ENCODE results near the gene CRKL.
"Not testable (repeated sequence)": the region's sequence is repeated elsewhere in the genome, so short reads cannot be mapped to it uniquely, and the experiment has no call there.

Gene CRKL

DNA sequence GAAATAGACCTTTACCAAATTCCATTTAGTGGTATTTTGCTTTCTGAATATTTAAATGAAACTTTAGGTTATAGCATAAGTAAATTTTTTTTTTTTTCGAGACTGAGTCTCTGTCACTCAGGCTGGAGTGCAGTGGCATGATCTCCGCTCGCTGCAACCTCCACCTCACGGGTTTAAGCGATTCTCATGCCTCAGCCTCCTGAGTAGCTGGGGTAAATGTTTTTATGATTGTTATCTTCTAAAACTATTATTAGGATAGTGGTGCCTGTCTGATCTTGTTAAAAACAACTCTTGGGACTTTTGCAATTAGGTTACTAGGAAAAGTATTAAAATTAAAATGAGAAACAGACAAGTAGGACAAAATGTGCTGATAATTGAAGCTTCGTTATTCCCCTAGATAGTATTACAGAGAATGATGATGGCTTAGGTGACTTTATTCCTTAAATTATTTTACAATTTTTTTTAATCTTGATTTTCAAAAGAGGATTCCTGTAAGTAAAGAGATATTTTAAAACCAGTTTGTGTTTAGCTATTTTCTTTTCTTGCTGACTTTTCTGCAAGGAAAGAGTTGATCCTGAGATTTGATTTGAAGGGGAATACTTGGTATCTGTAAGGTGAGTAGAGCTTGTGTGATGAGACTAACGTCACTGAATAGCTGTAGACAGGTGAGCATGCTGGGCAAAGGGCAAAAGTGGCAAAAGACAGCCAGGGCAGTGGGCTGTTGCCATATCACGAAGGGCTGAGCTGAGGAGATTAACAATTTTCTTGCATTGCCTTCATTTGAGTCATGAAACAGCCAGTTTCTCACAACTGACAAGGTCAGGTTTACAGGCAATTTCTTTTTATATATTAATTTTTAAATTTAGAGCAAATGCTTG is 20.8 kb downstream of the CRKL start:
- DNase-seq (ENCODE audit: low read depth), result no peak
- TF ChIP-seq MAX (IDR thresholded peaks at IDR 0.05; ENCODE audit: low read depth, low read length), result no peak
- no peak for TF ChIP-seq MYC (IDR thresholded peaks at IDR 0.05; ENCODE audit: low read depth, low read length)
- TF ChIP-seq, protein P1, sequence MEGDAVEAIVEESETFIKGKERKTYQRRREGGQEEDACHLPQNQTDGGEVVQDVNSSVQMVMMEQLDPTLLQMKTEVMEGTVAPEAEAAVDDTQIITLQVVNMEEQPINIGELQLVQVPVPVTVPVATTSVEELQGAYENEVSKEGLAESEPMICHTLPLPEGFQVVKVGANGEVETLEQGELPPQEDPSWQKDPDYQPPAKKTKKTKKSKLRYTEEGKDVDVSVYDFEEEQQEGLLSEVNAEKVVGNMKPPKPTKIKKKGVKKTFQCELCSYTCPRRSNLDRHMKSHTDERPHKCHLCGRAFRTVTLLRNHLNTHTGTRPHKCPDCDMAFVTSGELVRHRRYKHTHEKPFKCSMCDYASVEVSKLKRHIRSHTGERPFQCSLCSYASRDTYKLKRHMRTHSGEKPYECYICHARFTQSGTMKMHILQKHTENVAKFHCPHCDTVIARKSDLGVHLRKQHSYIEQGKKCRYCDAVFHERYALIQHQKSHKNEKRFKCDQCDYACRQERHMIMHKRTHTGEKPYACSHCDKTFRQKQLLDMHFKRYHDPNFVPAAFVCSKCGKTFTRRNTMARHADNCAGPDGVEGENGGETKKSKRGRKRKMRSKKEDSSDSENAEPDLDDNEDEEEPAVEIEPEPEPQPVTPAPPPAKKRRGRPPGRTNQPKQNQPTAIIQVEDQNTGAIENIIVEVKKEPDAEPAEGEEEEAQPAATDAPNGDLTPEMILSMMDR (IDR thresholded peaks at IDR 0.05; ENCODE audit: low read depth, low read length), result no peak
- no peak for TF ChIP-seq POLR2A (IDR thresholded peaks at IDR 0.05; ENCODE audit: extremely low read depth, insufficient read length)
- H3K4me3 ChIP-seq (ENCODE audit: low read depth, low read length), result no peak overlapping the region

DNA sequence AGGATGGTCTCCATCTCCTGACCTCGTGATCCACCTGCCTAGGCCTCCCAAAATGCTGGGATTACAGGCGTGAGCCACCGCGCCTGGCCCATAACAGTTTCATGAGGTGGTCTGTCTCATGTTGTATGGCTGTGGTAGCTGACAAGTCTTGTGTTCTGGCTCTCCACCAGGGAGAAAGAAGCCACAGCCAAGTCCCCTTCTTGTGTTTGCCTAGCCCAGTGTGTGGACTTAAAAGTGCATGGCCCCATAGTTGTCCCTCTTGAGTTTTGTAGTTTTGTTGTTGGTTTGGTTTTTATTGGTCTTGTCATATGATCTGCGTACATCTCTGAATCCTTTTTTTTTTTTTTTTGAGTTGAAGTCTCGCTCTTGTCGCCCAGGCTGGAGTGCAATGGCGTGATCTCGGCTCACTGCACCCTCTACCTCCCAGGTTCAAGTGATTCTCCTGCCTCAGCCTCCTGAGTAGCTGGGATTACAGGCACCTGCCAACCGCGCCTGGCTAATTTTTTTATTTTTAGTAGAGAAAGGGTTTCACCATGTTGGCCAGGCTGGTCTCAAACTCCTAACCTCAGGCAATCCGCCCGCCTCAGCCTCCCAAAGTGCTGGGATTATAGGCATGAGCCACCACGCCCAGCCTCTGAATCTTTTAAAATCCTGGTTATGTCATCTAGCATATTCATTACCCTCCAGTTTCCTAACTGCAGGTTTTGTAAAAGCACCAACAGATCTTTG is 22.4 kb downstream of the CRKL start:
- H3K4me3 ChIP-seq (ENCODE audit: low read depth, low read length); DNase-seq (ENCODE audit: low read depth): not testable (repeated sequence)

- H3K4me3 ChIP-seq (ENCODE audit: low read depth, low read length), result no peak overlapping the region
- DNase-seq (ENCODE audit: low read depth), result no peak
- no peak for TF ChIP-seq POLR2A (IDR thresholded peaks at IDR 0.05; ENCODE audit: extremely low read depth, insufficient read length)
- no peak for TF ChIP-seq MAX (IDR thresholded peaks at IDR 0.05; ENCODE audit: low read depth, low read length)
- TF ChIP-seq MYC (IDR thresholded peaks at IDR 0.05; ENCODE audit: low read depth, low read length), result no peak
Measured at GRCh38 chr22:20940186-20940651, 23.0 kb downstream of the CRKL start.

DNA sequence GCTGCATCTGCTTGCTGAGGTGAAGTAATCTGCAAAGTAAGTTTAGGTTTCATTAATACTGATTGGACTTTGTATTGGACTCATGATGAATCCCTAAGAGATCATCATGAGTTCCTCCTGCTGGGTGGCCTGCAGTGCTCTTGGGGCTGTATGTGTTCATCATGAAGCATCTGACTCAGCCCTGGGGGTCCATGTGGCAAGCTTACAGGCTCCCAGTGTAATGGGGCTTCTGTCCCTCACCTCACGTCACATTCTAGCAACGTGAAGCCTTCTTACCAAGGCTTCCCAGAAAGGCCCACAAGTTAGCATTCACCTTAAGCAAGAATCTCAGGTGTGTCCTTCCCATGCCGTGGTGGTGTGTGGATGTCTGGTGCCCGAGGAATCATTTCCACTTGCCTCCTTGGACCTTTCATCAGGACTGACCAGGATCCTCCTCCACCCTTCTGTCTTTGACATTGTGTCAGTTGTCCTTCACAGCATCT is 23.7 kb downstream of the CRKL start:
- H3K4me3 ChIP-seq (ENCODE audit: low read depth, low read length), result no peak overlapping the region
- peak; percentile 20 for DNase-seq (ENCODE audit: low read depth)
- TF ChIP-seq, protein P1 (IDR thresholded peaks at IDR 0.05; ENCODE audit: low read depth, low read length), result no peak
- TF ChIP-seq POLR2A (IDR thresholded peaks at IDR 0.05; ENCODE audit: extremely low read depth, insufficient read length), result no peak
- TF ChIP-seq MYC (IDR thresholded peaks at IDR 0.05; ENCODE audit: low read depth, low read length), result no peak
- no peak for TF ChIP-seq MAX (IDR thresholded peaks at IDR 0.05; ENCODE audit: low read depth, low read length)

DNA sequence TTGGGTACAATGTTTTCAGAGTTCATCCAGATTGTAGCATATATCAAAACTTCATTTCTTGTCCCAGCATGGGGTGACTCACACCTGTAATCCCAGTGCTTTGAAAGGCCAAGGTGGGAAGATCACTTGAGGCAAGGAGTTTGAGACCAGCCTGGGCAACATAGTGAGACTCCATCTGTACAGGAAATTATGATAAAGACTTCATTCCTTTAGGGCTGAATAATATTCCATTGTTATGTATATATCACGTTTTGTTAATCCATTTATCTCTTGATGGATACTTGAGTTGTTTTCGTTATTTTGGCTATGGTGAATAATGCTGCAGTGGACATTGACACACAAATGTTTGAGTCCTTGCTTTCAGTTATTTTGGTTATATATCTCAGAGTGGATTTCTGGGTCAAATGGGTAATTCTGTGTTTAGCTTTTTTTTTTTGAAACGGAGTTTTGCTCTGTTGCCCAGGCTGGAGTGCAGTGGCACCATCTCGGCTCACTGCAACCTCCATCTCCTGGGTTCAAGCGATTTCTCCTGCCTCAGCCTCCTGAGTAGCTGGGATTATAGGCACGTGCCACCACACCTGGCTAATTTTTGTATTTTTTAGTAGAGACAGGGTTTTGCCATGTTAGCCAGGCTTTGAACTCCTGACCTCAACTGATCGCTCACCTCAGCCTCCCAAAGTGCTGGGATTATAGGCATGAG is 25.1 kb downstream of the CRKL start:
- not testable (repeated sequence) for H3K4me3 ChIP-seq (ENCODE audit: low read depth, low read length); DNase-seq (ENCODE audit: low read depth)

- H3K4me3 ChIP-seq (ENCODE audit: low read depth, low read length), result no peak overlapping the region
- TF ChIP-seq MAX (IDR thresholded peaks at IDR 0.05; ENCODE audit: low read depth, low read length) (no peak), MYC (IDR thresholded peaks at IDR 0.05; ENCODE audit: low read depth, low read length) (no peak), POLR2A (IDR thresholded peaks at IDR 0.05; ENCODE audit: extremely low read depth, insufficient read length) (no peak)
- TF ChIP-seq, protein P1 (IDR thresholded peaks at IDR 0.05; ENCODE audit: low read depth, low read length), result no peak
- no peak for DNase-seq (ENCODE audit: low read depth)
Measured at GRCh38 chr22:20943104-20943933, 26.1 kb downstream of the CRKL start.

Data from NB4 (cell line).